Tibial artery (tissue), 4 donors: ENCODE data around the gene SCN11A.

Experiments
- DNase-seq, 2 donors: peaks; one replicate each; pipeline ENCODE4 v3.0.0-alpha.2; 2019
- H3K27ac ChIP-seq, 2 donors: fragments of 200-600 bp; sonication (generic) in 1 of 2; 1 replicate in 1 of 2; 2 replicates in 1 of 2; pipeline ENCODE4 v1.5.1; 2018 to 2019; ENCODE audit warnings: mild to moderate bottlenecking in 1 of 2
- H3K27me3 ChIP-seq, 2 donors: fragments of 200-600 bp; sonication (generic) in 1 of 2; one replicate each; pipeline versions ENCODE4 v1.5.1 to v1.6.0; 2016 to 2019
- H3K36me3 ChIP-seq, 3 donors: fragments of 200-600 bp; sonication (generic) in 2 of 3; one replicate each; pipeline ENCODE4 v1.5.1; 2016 to 2019; ENCODE audit warnings: mild to moderate bottlenecking in 2 of 3
- H3K4me1 ChIP-seq, 4 donors: fragments of 200-600 bp; sonication (generic) in 2 of 4; 1 replicate in 3 of 4; 2 replicates in 1 of 4; pipeline ENCODE4 v1.5.1; 2016 to 2019
- H3K4me3 ChIP-seq, 2 donors: fragments of 200-600 bp; sonication (generic) in 1 of 2; 1 replicate in 1 of 2; 2 replicates in 1 of 2; pipeline ENCODE4 v1.5.1; 2018 to 2019; ENCODE audit warnings: mild to moderate bottlenecking in 2 of 2
- H3K9me3 ChIP-seq, 3 donors: fragments of 200-600 bp; sonication (generic) in 1 of 3; one replicate each; pipeline ENCODE4 v1.5.1; 2016 to 2019
- CTCF ChIP-seq, 2 experiments: fragments of 200-600 bp in 1 of 2; fragments of 450-650 bp in 1 of 2; IDR thresholded peaks; one replicate each; pipeline ENCODE4 v1.5.1; 2017 to 2019; ENCODE audit warnings: antibody characterized with exemption in 2 of 2, mild to moderate bottlenecking in 1 of 2, moderate library complexity in 1 of 2
- intact Hi-C: fragments of 100-400 bp; cut with DNase I; formaldehyde crosslinking; loops from one replicate; pipeline ENCODE4 v1.15.0; 2023; ENCODE audit warnings: low total_unique reads

Gene SCN11A

GRCh38 chr3:39080026-39080425 lies 28.3 kb upstream of the SCN11A start:
- no peak for TF ChIP-seq CTCF (IDR thresholded peaks at IDR 0.05)
- no peak for DNase-seq
- peaks cover 42 to 89% (median 88%) of the 10 kb centered on the region in 3 donors for H3K36me3 ChIP-seq
- no peaks in the 10 kb centered on the region for H3K27me3 ChIP-seq
- H3K27ac ChIP-seq: no peak overlapping the region
- intact Hi-C loops: no loop called here
- H3K9me3 ChIP-seq: no peaks in the 10 kb centered on the region
- no peak overlapping the region for H3K4me3 ChIP-seq
- no peaks in the 10 kb centered on the region for H3K4me1 ChIP-seq

- no peak for DNase-seq
- intact Hi-C loops: no loop called here
- TF ChIP-seq CTCF (IDR thresholded peaks at IDR 0.05): no peak
- no peaks in the 10 kb centered on the region for H3K4me1 ChIP-seq
- no peaks in the 10 kb centered on the region for H3K9me3 ChIP-seq
- peaks cover 42 to 89% (median 89%) of the 10 kb centered on the region in 3 donors for H3K36me3 ChIP-seq
- no peak overlapping the region for H3K27ac ChIP-seq
- no peak overlapping the region for H3K4me3 ChIP-seq
- H3K27me3 ChIP-seq: no peaks in the 10 kb centered on the region
Observed at GRCh38 chr3:39079530-39079929, 27.8 kb upstream of the SCN11A start.

- Histone ChIP-seq H3K4me3 (no peak overlapping the region), H3K27ac (no peak overlapping the region), H3K4me1 (no peaks in the 10 kb centered on the region), H3K36me3 (peaks cover 72 to 90% (median 75%) of the 10 kb centered on the region in 3 donors), H3K9me3 (no peaks in the 10 kb centered on the region), H3K27me3 (no peaks in the 10 kb centered on the region)
- DNase-seq: no peak
- intact Hi-C loops: no loop called here
- TF ChIP-seq CTCF (IDR thresholded peaks at IDR 0.05): no peak
Observed at GRCh38 chr3:39075910-39076309, 24.2 kb upstream of the SCN11A start.

- no peak for TF ChIP-seq CTCF (IDR thresholded peaks at IDR 0.05)
- H3K9me3 ChIP-seq: no peaks in the 10 kb centered on the region
- peaks cover 0 to 14% (median 1%) of the 10 kb centered on the region in 4 donors for H3K4me1 ChIP-seq
- no peak for DNase-seq
- no peak overlapping the region for H3K27ac ChIP-seq
- peaks cover 36 to 73% (median 68%) of the 10 kb centered on the region in 3 donors for H3K36me3 ChIP-seq
- no peaks in the 10 kb centered on the region for H3K27me3 ChIP-seq
- intact Hi-C loops: no loop called here
- no peak overlapping the region for H3K4me3 ChIP-seq
Observed at GRCh38 chr3:39068556-39068955, 16.8 kb upstream of the SCN11A start.

GRCh38 chr3:39067286-39067685 lies 15.5 kb upstream of the SCN11A start:
- DNase-seq: no peak
- no peaks in the 10 kb centered on the region for H3K27me3 ChIP-seq
- no peak for TF ChIP-seq CTCF (IDR thresholded peaks at IDR 0.05)
- no peak overlapping the region for H3K27ac ChIP-seq
- intact Hi-C loops: no loop called here
- H3K4me3 ChIP-seq: no peak overlapping the region
- peaks cover 31 to 61% (median 56%) of the 10 kb centered on the region in 3 donors for H3K36me3 ChIP-seq
- no peaks in the 10 kb centered on the region for H3K9me3 ChIP-seq
- H3K4me1 ChIP-seq: peaks cover 0 to 14% (median 1%) of the 10 kb centered on the region in 4 donors

- Histone ChIP-seq H3K9me3 (no peaks in the 10 kb centered on the region), H3K4me3 (no peak overlapping the region), H3K36me3 (peaks cover 25 to 44% (median 42%) of the 10 kb centered on the region in 3 donors), H3K27ac (no peak overlapping the region), H3K27me3 (no peaks in the 10 kb centered on the region), H3K4me1 (peaks cover 0 to 14% (median 1%) of the 10 kb centered on the region in 4 donors)
- intact Hi-C loops: no loop called here
- TF ChIP-seq CTCF (IDR thresholded peaks at IDR 0.05): no peak
- DNase-seq: no peak
Observed at GRCh38 chr3:39065197-39065596, 13.5 kb upstream of the SCN11A start.
